ENCODE results near the gene WDR70.
"Not testable (repeated sequence)": the region's sequence is repeated elsewhere in the genome, so short reads cannot be mapped to it uniquely, and the experiment has no call there.

Gene WDR70

DNA sequence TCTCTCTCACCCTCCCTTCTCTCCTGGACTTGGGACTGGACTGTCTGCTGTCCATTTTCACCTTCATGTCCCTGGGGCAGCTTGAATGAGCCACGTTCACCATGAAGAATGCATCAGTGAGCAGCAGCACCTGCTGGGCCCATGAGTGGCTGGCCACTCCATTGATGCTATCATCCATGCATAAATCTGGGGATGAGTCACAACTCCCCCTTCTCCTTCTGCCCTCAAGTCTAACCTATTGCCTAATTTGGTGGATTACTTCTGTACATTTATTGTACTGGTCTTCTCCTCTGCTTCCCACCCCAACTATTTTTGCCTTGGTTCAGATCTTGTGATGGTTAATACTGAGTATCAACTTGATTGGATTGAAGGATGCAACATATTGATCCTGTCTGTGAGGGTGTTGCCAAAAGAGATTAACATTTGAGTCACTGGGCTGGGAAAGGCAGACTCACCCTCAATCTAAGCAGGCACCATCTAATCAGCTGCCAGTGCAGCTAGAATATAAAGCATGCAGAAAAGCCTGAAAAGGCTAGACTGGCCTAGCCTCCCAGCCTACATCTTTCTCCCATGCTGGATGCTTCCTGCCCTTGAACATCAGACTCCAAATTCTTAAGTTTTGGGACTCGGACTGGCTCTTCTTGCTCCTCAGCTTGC is 414.0 kb downstream of the WDR70 start:
- TF ChIP-seq, protein P1, sequence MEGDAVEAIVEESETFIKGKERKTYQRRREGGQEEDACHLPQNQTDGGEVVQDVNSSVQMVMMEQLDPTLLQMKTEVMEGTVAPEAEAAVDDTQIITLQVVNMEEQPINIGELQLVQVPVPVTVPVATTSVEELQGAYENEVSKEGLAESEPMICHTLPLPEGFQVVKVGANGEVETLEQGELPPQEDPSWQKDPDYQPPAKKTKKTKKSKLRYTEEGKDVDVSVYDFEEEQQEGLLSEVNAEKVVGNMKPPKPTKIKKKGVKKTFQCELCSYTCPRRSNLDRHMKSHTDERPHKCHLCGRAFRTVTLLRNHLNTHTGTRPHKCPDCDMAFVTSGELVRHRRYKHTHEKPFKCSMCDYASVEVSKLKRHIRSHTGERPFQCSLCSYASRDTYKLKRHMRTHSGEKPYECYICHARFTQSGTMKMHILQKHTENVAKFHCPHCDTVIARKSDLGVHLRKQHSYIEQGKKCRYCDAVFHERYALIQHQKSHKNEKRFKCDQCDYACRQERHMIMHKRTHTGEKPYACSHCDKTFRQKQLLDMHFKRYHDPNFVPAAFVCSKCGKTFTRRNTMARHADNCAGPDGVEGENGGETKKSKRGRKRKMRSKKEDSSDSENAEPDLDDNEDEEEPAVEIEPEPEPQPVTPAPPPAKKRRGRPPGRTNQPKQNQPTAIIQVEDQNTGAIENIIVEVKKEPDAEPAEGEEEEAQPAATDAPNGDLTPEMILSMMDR (conservative IDR thresholded peaks at IDR 0.05): no peak
- TF ChIP-seq ZFX (IDR thresholded peaks at IDR 0.05): no peak
- no peak overlapping the region for H3K27ac ChIP-seq

- H3K27ac ChIP-seq: not testable (repeated sequence)
Measured at GRCh38 chr5:37795292-37795691, 416.2 kb downstream of the WDR70 start.

DNA sequence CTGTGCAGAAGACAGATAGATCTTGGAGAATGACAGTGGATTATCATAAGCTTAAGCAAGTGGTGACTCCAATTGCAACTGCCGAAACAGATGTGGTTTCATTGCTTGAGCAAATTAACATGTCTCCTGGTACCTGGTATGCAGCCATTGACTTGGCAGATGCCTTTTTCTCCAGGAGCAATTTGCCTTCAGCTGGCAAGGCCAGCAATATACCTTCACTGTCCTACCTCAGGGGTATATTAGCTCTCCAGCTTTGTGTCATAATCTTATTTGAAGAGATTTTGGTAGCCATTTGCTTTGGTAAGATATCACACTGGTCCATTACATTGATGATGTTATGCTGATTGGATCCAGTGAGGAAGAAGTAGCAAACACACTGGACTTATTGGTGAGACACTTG is 417.3 kb downstream of the WDR70 start:
- H3K27ac ChIP-seq: not testable (repeated sequence)

DNA sequence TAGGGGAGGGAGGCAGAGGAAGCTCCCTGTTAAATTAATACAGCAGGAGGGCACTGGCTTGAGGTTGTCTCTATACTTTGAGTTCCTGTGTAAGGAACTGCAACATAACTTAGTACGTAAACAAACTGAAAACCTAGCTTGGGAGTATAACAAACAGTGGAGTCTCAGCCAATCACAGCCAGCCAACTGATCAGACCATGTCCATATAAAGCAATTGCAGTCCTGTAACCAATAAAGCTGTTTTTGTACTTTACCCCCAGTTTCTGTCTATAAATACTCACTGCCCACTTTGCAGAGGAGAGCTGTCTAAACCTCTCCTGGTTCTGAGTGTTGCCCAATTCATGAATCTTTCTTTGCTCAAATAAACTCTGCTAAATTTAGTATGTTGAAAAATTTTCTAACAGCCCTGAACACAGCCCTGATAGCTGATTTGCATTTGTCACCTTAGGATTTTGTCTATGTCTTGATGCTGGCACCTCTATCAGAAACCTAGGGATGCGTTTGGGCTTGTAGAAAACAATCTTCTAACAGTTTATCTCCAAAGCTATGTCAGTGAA is 420.8 kb downstream of the WDR70 start:
- H3K27ac ChIP-seq: no peak overlapping the region
- TF ChIP-seq, protein P1 (conservative IDR thresholded peaks at IDR 0.05): no peak
- TF ChIP-seq ZFX (IDR thresholded peaks at IDR 0.05): no peak

- TF ChIP-seq ZFX (IDR thresholded peaks at IDR 0.05): no peak
- TF ChIP-seq, protein P1 (conservative IDR thresholded peaks at IDR 0.05): no peak
- no peak overlapping the region for H3K27ac ChIP-seq
Measured at GRCh38 chr5:37801521-37801920, 422.4 kb downstream of the WDR70 start.

Measured in C4-2B (cell line).